K562 (cell line): Measurements from ENCODE around the gene AKAIN1. TPM values are rescaled to one million over a fixed set of nuclear protein-coding genes. Genes with fewer than 3 reads are reported as not detected.

ENCODE experiments used
- ATAC-seq: fragments of 200-7000 bp; cut with Tn5 transposase; 3 replicates; pipeline ENCODE4 v1.9.1; 2020; ENCODE audit warnings: moderate library complexity
- BruUV-seq: library from RNA; stranded (reverse); fragments of 400-500 nt; replicated peaks from 2 replicates; lab custom pipeline; 2021; lab: Mats Ljungman, UMichigan
- CTCF ChIA-PET: fragments of 300-600 bp; formaldehyde crosslinking; extraction: SDS; loops from one replicate; lab custom pipeline; 2021; ENCODE audit warnings: low intra/inter-chr PET ratio; lab: Yijun Ruan, JAX
- POLR2A ChIA-PET: fragments of 300-600, 350-650 bp; sonication (Branson Sonifier 250); formaldehyde crosslinking; extraction: SDS; loops from one replicate; lab custom pipeline; 2021; ENCODE audit warnings: antibody characterized with exemption, inconsistent platforms; lab: Yijun Ruan, JAX
- DNase-seq, 4 experiments: peaks; one replicate each; pipeline versions ENCODE4 v3.0.0 to v3.0.0-alpha.2; 2011 to 2018; ENCODE audit warnings: low spot score in 3 of 4, mixed read lengths in 3 of 4; ENCODE audit errors: extremely low read depth in 1 of 4
- FAIRE-seq: peaks from 2 replicates; lab custom pipeline; 2011; peaks lifted over from hg19 to GRCh38; lab: Jason Lieb, UNC
- H2AFZ ChIP-seq: 2 replicates; pipeline ENCODE4 v1.6.0; 2011; ENCODE audit warnings: low read depth, low read length, control low read depth, inconsistent platforms
- H3K27ac ChIP-seq: fragments of 200-600 bp; 3 replicates; pipeline ENCODE4 v1.8.0; 2011; ENCODE audit warnings: low read depth, mild to moderate bottlenecking, control low read depth, inconsistent platforms, low read length, moderate library complexity, mixed read lengths; ENCODE audit errors: extremely low read depth
- H3K27me3 ChIP-seq, 2 experiments: fragments of 300-600 bp in 1 of 2; 2 replicates in 1 of 2; 3 replicates in 1 of 2; pipeline versions ENCODE4 v1.6.0 to v1.8.0; 2011; ENCODE audit warnings: inconsistent platforms in 2 of 2, low read length in 2 of 2, mild to moderate bottlenecking in 1 of 2, mixed read lengths in 1 of 2, moderate library complexity in 1 of 2; ENCODE audit not compliant: control insufficient read depth in 2 of 2, insufficient read depth in 2 of 2
- H3K36me3 ChIP-seq: fragments of 300-600 bp; 3 replicates; pipeline ENCODE4 v1.8.0; 2011; ENCODE audit warnings: mild to moderate bottlenecking, low read length, inconsistent platforms; ENCODE audit not compliant: control insufficient read depth, insufficient read depth
- H3K4me1 ChIP-seq, 2 experiments: fragments of 200-600 bp in 1 of 2; replicated peaks in 1 of 2; 2 replicates in 1 of 2; 3 replicates in 1 of 2; pipeline versions ENCODE4 v1.5.1 to v1.8.0; 2011; ENCODE audit warnings: inconsistent platforms in 2 of 2, low read length in 2 of 2, mild to moderate bottlenecking in 1 of 2, mixed read lengths in 1 of 2, moderate library complexity in 1 of 2; ENCODE audit not compliant: control insufficient read depth in 2 of 2, insufficient read depth in 2 of 2
- H3K4me2 ChIP-seq: 2 replicates; pipeline ENCODE4 v1.6.1; 2011; ENCODE audit warnings: low read length, control low read depth, inconsistent platforms, mixed read lengths; ENCODE audit not compliant: insufficient read depth
- H3K4me3 ChIP-seq: fragments of 200-600 bp; sonication (generic), shearing (Covaris generic); 2 replicates; pipeline ENCODE4 v1.5.1; 2016; ENCODE audit warnings: control low read depth, inconsistent platforms
- H3K79me2 ChIP-seq: fragments of 200-600 bp; 3 replicates; pipeline ENCODE4 v1.8.0; 2011; ENCODE audit warnings: low read length, inconsistent platforms; ENCODE audit not compliant: control insufficient read depth, insufficient read depth
- H3K9ac ChIP-seq, 2 experiments: 2 replicates each; pipeline versions ENCODE4 v1.6.0 to v1.6.1; 2011; ENCODE audit warnings: low read depth in 2 of 2, low read length in 2 of 2, control low read depth in 1 of 2, inconsistent platforms in 1 of 2, mild to moderate bottlenecking in 1 of 2, mixed read lengths in 1 of 2; ENCODE audit not compliant: insufficient read depth in 1 of 2
- H3K9me1 ChIP-seq: one replicate; pipeline ENCODE4 v1.6.0; 2011; ENCODE audit warnings: inconsistent platforms, mild to moderate bottlenecking, low read length, moderate library complexity; ENCODE audit not compliant: control insufficient read depth, insufficient read depth
- H3K9me3 ChIP-seq: replicated peaks from 2 replicates; pipeline ENCODE4 v1.5.1; 2011; ENCODE audit warnings: low read depth, low read length, inconsistent platforms; ENCODE audit not compliant: control insufficient read depth, insufficient read depth
- H4K20me1 ChIP-seq: replicated peaks from 2 replicates; pipeline ENCODE4 v1.6.1; 2011; ENCODE audit warnings: low read length, inconsistent platforms, mixed read lengths; ENCODE audit not compliant: control insufficient read depth, insufficient read depth
- BRCA1 ChIP-seq, 2 experiments: fragments of 450-650 bp in 1 of 2; sonication (generic) in 1 of 2; formaldehyde crosslinking in 1 of 2; IDR thresholded peaks; 2 replicates each; pipeline versions ENCODE4 v1.5.0 to v1.6.1; 2017 to 2020; ENCODE audit warnings: mild to moderate bottlenecking in 1 of 2, missing genetic modification reagents in 1 of 2
- ELF1 ChIP-seq: fragments of 200-800 bp; sonication (Bioruptor generic); IDR thresholded peaks from 2 replicates; pipeline ENCODE4 v1.6.1; 2016; ENCODE audit warnings: missing genetic modification characterization, missing compliant biosample characterization
- HMG20A ChIP-seq: fragments of 450-650 bp; formaldehyde crosslinking; conservative IDR thresholded peaks from 2 replicates; pipeline ENCODE4 v1.4.0; 2020; ENCODE audit warnings: mild to moderate bottlenecking, mixed read lengths
- KDM2B ChIP-seq: fragments of 250-450 bp; sonication (Bioruptor Pico); IDR thresholded peaks from 2 replicates; pipeline ENCODE4 v1.8.0; 2021; ENCODE audit warnings: mild to moderate bottlenecking, moderate library complexity
- NFE2 ChIP-seq: IDR thresholded peaks from 2 replicates; pipeline ENCODE4 v1.6.1; 2014; ENCODE audit warnings: antibody characterized with exemption, low read depth
- PHF21A ChIP-seq: fragments of 450-650 bp; IDR thresholded peaks from 2 replicates; pipeline ENCODE4 v1.6.1; 2017; ENCODE audit warnings: low read depth, borderline replicate concordance
- POLR2H ChIP-seq: IDR thresholded peaks from 2 replicates; pipeline ENCODE4 v1.6.1; 2016; ENCODE audit warnings: missing genetic modification characterization, low read depth, mild to moderate bottlenecking, control low read depth, missing compliant biosample characterization, moderate library complexity
- PRDM10 ChIP-seq: fragments of 450-650 bp; IDR thresholded peaks from 2 replicates; pipeline ENCODE4 v1.6.1; 2018; ENCODE audit not compliant: partially characterized antibody
- RBM15 ChIP-seq: fragments of 200-400 bp; formaldehyde crosslinking; IDR thresholded peaks from 2 replicates; pipeline ENCODE4 v1.6.1; 2018; ENCODE audit warnings: mild to moderate bottlenecking, low read length, moderate library complexity; ENCODE audit not compliant: insufficient read depth
- RBM17 ChIP-seq: fragments of 200-400 bp; formaldehyde crosslinking; IDR thresholded peaks from 2 replicates; pipeline ENCODE4 v1.6.1; 2017; ENCODE audit warnings: low read depth, mild to moderate bottlenecking, low read length, borderline replicate concordance
- RUNX1 ChIP-seq: sonication (generic); IDR thresholded peaks from 2 replicates; pipeline ENCODE4 v1.6.1; 2016; ENCODE audit warnings: antibody characterized with exemption, low read depth
- ZBED1 ChIP-seq: IDR thresholded peaks from 2 replicates; pipeline ENCODE4 v1.6.1; 2014
- ZNF146 ChIP-seq: IDR thresholded peaks from one replicate; pipeline ENCODE4 v1.6.1; 2018; ENCODE audit warnings: missing compliant biosample characterization; ENCODE audit not compliant: unreplicated experiment
- ZNF77 ChIP-seq: fragments of 250-450 bp; sonication (Bioruptor Pico); IDR thresholded peaks from 2 replicates; pipeline ENCODE4 v1.5.0; 2020
- WGBS: fragments of 100-300 bp; shearing (Covaris generic); methylation state at CpG from one replicate; pipeline ENCODE4 v1.1.6; 2016; ENCODE audit warnings: low coverage, mixed read lengths; ENCODE audit not compliant: insufficient coverage; ENCODE audit errors: missing lambda C conversion rate; 5-methylcytosine and 5-hydroxymethylcytosine counted together
- in situ Hi-C: fragments of 300-500 bp; cut with MboI; formaldehyde crosslinking; loops from 4 replicates; pipeline ENCODE4 v1.15.0; 2018; ENCODE audit warnings: inconsistent platforms, mixed read lengths
- intact Hi-C: fragments of 100-400 bp; cut with micrococcal nuclease; formaldehyde crosslinking; loops from 2 replicates; pipeline ENCODE4 v1.14.2; 2022
- polyA plus RNA-seq, 8 experiments: library from polyadenylated mRNA; depleted of rRNA in 4 of 8; stranded (reverse) in 5 of 8; unstranded in 3 of 8; fragments of >200 nt; fragmentation: Nextera tagmentation in 2 of 8; fragmentation: Illumina TruSeq in 1 of 8; extraction: Ambion mirVana in 2 of 8; extraction: Trizol in 1 of 8; gene quantifications; 2 replicates each; pipeline versions ENCODE4 v1.2.1 to v1.2.3, GENCODE V29; 2011 to 2014; ENCODE audit warnings: inconsistent platforms in 1 of 8, missing spikeins in 1 of 8
- total RNA-seq, 7 experiments: library from RNA; depleted of rRNA in 6 of 7; stranded (reverse); fragments of >200 nt in 6 of 7; fragmentation: Illumina TruSeq in 2 of 7; extraction: Trizol in 2 of 7; gene quantifications; 2 replicates each; pipeline versions ENCODE4 v1.2.1 to v1.2.3, GENCODE V29; 2011 to 2021; ENCODE audit warnings: low replicate concordance in 1 of 7
- TF ChIP-seq, protein P1 (sequence below): fragments of 250-450 bp; sonication (Bioruptor Pico); IDR thresholded peaks from 2 replicates; pipeline ENCODE4 v1.4.0; 2020
- TF ChIP-seq, protein P2 (sequence below): IDR thresholded peaks from 2 replicates; pipeline ENCODE4 v1.6.1; 2016; ENCODE audit warnings: missing genetic modification characterization, missing compliant biosample characterization
- TF ChIP-seq, protein P3 (sequence below): fragments of 450-650 bp; formaldehyde crosslinking; IDR thresholded peaks from 2 replicates; pipeline ENCODE4 v1.4.0; 2022; ENCODE audit warnings: mild to moderate bottlenecking, moderate library complexity

AKAIN1 gene
- total and polyA plus RNA-seq, 9 of the 15 experiments (the other 6 are each of a cell fraction or from before 2014, with no cell fraction given): not detected

GRCh38 chr18:5173236-5173635 lies 23.8 kb downstream of the AKAIN1 start (continued):
- TF ChIP-seq, protein P1, sequence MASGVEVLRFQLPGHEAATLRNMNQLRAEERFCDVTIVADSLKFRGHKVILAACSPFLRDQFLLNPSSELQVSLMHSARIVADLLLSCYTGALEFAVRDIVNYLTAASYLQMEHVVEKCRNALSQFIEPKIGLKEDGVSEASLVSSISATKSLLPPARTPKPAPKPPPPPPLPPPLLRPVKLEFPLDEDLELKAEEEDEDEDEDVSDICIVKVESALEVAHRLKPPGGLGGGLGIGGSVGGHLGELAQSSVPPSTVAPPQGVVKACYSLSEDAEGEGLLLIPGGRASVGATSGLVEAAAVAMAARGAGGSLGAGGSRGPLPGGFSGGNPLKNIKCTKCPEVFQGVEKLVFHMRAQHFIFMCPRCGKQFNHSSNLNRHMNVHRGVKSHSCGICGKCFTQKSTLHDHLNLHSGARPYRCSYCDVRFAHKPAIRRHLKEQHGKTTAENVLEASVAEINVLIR: no peak
- no peak for TF ChIP-seq ELF1
- no peak for TF ChIP-seq KDM2B (CRISPR knock-in tag)
- no peak for TF ChIP-seq RBM17
- TF ChIP-seq, protein P2, sequence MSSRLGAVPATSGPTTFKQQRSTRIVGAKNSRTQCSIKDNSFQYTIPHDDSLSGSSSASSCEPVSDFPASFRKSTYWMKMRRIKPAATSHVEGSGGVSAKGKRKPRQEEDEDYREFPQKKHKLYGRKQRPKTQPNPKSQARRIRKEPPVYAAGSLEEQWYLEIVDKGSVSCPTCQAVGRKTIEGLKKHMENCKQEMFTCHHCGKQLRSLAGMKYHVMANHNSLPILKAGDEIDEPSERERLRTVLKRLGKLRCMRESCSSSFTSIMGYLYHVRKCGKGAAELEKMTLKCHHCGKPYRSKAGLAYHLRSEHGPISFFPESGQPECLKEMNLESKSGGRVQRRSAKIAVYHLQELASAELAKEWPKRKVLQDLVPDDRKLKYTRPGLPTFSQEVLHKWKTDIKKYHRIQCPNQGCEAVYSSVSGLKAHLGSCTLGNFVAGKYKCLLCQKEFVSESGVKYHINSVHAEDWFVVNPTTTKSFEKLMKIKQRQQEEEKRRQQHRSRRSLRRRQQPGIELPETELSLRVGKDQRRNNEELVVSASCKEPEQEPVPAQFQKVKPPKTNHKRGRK (tag): no peak
- no peak for TF ChIP-seq HMG20A (CRISPR knock-in tag)
- no peak for TF ChIP-seq PHF21A
- TF ChIP-seq BRCA1 (IDR thresholded peaks at IDR 0.05): no peak
- no peak for TF ChIP-seq BRCA1 (CRISPR knock-in tag; IDR thresholded peaks at IDR 0.05)

GRCh38 chr18:5167831-5168230 lies 29.2 kb downstream of the AKAIN1 start:
- H3K79me2 ChIP-seq: no peaks in the 10 kb centered on the region
- ChIA-PET POLR2A (no interaction called here), CTCF (no interaction called here)
- H3K9me3 ChIP-seq: no peaks in the 10 kb centered on the region
- no peaks in the 10 kb centered on the region for H4K20me1 ChIP-seq
- H3K4me2 ChIP-seq: no peak overlapping the region
- no peaks in the 10 kb centered on the region for H3K4me1 ChIP-seq
- no peak overlapping the region for H3K4me3 ChIP-seq
- FAIRE-seq: no peak
- DNase-seq: no peak
- no peaks in the 10 kb centered on the region for H3K27me3 ChIP-seq
- no peaks in the 10 kb centered on the region for H3K36me3 ChIP-seq
- 0% methylated on average over 2 of the region's 2 CpGs for WGBS
- H3K9ac ChIP-seq: no peak overlapping the region
- intact Hi-C loops (no loop called here), in situ Hi-C loops (no loop called here)
- no peak overlapping the region for H2AFZ ChIP-seq
- no peak for ATAC-seq
- H3K27ac ChIP-seq: no peak overlapping the region
- no peaks in the 10 kb centered on the region for H3K9me1 ChIP-seq
- BruUV-seq: no TSS peak
- TF ChIP-seq, protein P3, sequence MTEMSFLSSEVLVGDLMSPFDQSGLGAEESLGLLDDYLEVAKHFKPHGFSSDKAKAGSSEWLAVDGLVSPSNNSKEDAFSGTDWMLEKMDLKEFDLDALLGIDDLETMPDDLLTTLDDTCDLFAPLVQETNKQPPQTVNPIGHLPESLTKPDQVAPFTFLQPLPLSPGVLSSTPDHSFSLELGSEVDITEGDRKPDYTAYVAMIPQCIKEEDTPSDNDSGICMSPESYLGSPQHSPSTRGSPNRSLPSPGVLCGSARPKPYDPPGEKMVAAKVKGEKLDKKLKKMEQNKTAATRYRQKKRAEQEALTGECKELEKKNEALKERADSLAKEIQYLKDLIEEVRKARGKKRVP: no peak
- no peak for TF ChIP-seq RBM15
- TF ChIP-seq POLR2H (tag): no peak
- no peak for TF ChIP-seq ZBED1
- TF ChIP-seq RUNX1: no peak
- no peak for TF ChIP-seq PRDM10
- TF ChIP-seq NFE2: no peak
- TF ChIP-seq ZNF77 (CRISPR knock-in tag): no peak
- no peak for TF ChIP-seq ZNF146 (CRISPR knock-in tag)
